Measurements from ENCODE around the gene EIF4G3.

Gene EIF4G3

GRCh38 chr1:20787840-20788795, 388.6 kb downstream of the EIF4G3 start:
- DNase-seq: peak; percentile 56

DNA sequence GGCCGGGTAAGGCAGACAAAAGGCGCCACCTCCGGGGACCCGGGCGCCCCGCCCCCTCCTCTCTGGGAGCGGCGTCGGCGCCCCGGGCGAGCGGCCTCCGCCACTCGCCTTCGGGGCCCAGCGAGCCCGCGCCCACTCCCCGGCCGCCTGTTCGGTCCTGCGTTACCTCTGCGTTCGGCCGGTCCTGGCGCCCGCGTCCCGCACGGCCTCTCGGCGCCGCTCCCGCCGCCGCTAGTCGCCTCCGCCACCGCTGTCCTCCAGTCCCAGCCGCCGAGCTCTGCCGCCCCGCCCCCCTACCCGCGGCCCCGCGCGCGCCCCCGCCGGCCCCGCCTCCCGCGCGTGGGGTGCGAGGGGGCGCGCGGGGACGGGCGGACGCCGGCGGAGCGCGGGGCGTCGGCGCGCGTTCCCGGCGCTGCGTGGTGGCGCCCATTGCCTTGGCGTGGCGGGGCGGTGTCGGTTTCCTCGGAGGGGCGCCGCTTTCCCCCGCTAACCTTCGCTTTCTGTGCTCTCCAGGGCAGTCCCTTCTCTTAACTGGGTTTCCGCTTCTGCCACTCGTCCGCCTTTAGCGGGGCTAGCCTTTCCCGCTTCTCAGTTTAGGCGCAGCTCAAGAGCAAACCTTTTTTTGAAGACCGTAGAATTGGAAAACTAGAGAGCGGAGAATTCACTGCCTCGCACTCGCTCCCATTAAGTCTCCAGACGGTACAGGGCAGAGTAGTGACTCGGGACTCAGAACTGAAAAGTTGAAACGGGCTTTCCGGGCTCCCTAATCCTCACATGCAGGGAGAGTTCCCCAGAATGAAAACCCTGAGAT, 389.5 kb downstream of the EIF4G3 start, which contains the start of gene HP1BP3:
Gene HP1BP3, minus strand, starts transcription at position 279 of the 811 bp plus-strand sequence. CDS start 6,867 bp downstream, outside the sequence.
- peak; percentile 56 for DNase-seq

GRCh38 chr1:20786253-20787028, 390.3 kb downstream of the EIF4G3 start:
- DNase-seq: peak; percentile 88

DNA sequence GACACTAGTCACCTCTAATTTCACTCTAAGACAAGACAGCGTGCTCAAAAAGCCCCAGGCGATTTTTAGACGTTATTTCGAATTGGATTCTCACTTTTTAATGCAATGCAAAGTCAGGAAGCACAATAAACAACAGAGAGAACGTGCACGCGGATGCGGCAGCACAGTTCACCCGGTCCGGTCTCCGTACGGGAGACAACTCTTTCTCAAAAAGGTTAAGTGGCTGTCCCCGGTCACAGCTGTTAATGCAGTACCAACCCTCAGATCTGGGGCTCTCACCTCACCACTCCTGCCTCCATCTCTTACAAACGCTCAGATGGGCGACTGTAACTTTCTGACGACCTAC, 390.8 kb downstream of the EIF4G3 start:
- DNase-seq: no peak

DNA sequence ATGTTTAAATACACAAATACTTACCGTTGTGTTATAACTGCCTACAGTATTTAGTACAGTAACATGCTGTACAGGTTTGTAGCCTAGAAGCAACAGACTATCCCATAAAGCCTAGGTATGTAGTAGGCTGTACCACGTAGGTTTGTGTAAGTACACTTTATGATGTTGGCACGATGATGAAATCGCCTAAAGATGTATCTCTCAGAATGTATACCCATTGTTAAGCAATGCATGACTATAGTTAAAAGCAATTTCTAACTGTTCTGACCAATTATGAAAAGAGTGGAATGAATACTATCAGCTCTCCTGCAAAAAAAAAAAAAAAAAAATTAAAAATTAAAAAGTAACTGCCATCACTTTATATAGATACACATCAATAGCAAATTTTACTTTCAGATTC, 401.0 kb downstream of the EIF4G3 start:
- no peak for DNase-seq

DNA sequence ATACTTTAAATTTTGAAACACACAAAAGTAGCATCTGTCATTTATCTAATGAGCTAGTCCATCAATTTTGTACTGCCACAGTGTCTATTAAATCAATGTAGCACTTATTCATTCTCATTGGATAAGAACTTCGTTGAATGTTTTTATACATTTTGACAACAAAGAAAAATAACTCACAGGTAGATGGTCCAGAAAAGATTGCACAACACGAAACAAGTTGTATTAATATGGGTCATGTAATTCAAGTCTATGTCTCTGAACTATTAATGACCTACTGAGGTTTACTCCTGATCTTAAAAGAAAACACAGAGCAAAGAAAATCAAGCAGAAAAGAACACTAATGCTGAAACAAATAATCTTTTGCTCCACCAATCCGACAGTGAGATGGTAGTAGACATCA, 404.9 kb downstream of the EIF4G3 start:
- DNase-seq: no peak

DNA sequence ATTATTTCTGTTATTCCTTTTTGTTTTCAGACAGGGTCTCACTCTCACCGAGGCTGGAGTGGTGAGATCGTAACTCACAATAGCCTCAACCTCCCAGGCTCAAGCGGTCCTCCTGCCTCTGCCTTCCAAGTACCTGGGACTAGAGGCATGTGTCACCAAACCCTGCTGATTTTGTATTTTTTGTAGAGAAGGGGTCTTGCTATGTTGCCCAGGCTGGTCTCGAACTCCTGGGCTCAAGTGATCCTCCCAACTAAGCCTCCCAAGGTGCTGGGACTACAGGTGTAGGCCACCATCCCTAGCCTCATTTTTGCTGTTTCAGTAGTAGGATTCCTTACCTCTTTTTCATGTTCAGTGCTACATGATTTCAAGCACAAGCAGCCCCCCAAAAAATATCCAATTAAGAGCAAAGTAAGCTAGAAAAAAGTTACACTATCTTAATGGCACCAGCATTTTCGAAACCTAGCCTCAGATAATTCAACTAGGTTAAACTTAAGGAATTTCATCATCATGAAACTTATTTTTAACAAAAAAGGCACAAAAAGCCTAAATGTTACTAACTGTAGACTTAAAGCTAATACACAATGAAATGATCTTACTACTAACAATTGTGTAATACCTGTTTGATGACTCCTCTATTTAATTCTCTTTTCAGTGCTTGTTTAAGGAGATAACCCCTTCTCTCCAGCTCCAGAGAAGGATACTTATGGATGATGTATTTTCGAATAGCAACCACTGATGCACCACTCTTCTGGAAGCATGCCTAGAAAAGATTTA, 406.2 kb downstream of the EIF4G3 start:
- DNase-seq: no peak

DNA sequence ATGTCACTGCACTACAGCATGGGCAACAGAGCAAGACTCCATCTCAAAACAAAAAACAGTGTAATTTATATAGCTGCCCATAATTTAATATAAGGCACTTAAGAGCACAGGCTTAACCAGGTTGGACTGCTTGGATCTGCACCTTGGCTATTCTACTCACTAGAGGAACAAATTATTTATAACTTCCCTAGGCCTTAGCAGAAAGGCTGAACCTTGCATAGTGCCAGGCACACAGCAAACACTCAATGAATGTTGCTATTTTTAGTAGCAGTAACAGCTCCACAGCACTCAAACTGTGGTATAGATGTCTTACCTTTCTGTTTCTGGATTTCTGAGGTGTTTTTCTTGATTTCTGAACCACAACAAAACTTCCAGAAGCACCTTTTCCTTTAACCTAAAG, 409.4 kb downstream of the EIF4G3 start:
- DNase-seq: no peak

GRCh38 chr1:20763417-20763816, 413.3 kb downstream of the EIF4G3 start:
- DNase-seq: no peak

GRCh38 chr1:20760322-20760721, 416.4 kb downstream of the EIF4G3 start:
- DNase-seq: no peak

Measured in MV-4-11 (cell line).